HepG2 (cell line): ENCODE results near the gene TAF11. TPM values are rescaled to one million over a fixed set of nuclear protein-coding genes. Genes with fewer than 3 reads are reported as not detected.

ENCODE experiments used
- AKAP8 ChIP-seq: sonication (generic); formaldehyde crosslinking; IDR thresholded peaks from 2 replicates; pipeline ENCODE4 v1.5.1; 2020; ENCODE audit warnings: mild to moderate bottlenecking, missing genetic modification reagents
- CBFB ChIP-seq: sonication (generic); formaldehyde crosslinking; IDR thresholded peaks from 2 replicates; pipeline ENCODE4 v1.4.0; 2020; ENCODE audit warnings: missing genetic modification reagents
- GATAD2A ChIP-seq: IDR thresholded peaks from 2 replicates; pipeline ENCODE4 v1.6.1; 2016
- NR2C2 ChIP-seq: sonication (generic); formaldehyde crosslinking; IDR thresholded peaks from 2 replicates; pipeline ENCODE4 v1.4.0; 2020; ENCODE audit warnings: missing genetic modification reagents, mild to moderate bottlenecking, moderate library complexity, borderline replicate concordance
- PHF21A ChIP-seq: sonication (generic); formaldehyde crosslinking; IDR thresholded peaks from 2 replicates; pipeline ENCODE4 v1.5.0; 2020; ENCODE audit warnings: mild to moderate bottlenecking, missing genetic modification reagents
- SP2 ChIP-seq: sonication (generic); formaldehyde crosslinking; IDR thresholded peaks from 2 replicates; pipeline ENCODE4 v1.5.1; 2020; ENCODE audit warnings: mild to moderate bottlenecking, missing genetic modification reagents
- TAF15 ChIP-seq: fragments of 200-400 bp; formaldehyde crosslinking; IDR thresholded peaks from one replicate; pipeline ENCODE4 v1.6.1; 2018; ENCODE audit warnings: mild to moderate bottlenecking, low read depth, low read length; ENCODE audit not compliant: poor library complexity, severe bottlenecking
- ZKSCAN5 ChIP-seq: sonication (generic); formaldehyde crosslinking; IDR thresholded peaks from 2 replicates; pipeline ENCODE4 v1.5.1; 2020; ENCODE audit warnings: mild to moderate bottlenecking, missing genetic modification reagents
- ZNF430 ChIP-seq: sonication (generic); formaldehyde crosslinking; IDR thresholded peaks from 2 replicates; pipeline ENCODE4 v1.9.0; 2021; ENCODE audit warnings: mild to moderate bottlenecking, missing genetic modification reagents
- ZNF562 ChIP-seq: sonication (generic); formaldehyde crosslinking; IDR thresholded peaks from 2 replicates; pipeline ENCODE4 v1.8.0; 2022; ENCODE audit warnings: missing genetic modification reagents, borderline replicate concordance
- ZNF563 ChIP-seq: sonication (generic); formaldehyde crosslinking; IDR thresholded peaks from 2 replicates; pipeline ENCODE4 v1.8.0; 2022; ENCODE audit warnings: mild to moderate bottlenecking, moderate library complexity, missing genetic modification reagents
- polyA plus RNA-seq, 8 experiments: library from polyadenylated mRNA; depleted of rRNA in 3 of 8; stranded (reverse) in 7 of 8; unstranded in 1 of 8; fragments of >200 nt; fragmentation: Illumina TruSeq in 4 of 8; extraction: Trizol in 4 of 8; gene quantifications; 2 replicates each; pipeline versions ENCODE4 v1.2.1 to v1.2.3, GENCODE V29; 2011 to 2016; ENCODE audit warnings: low read depth in 4 of 8, missing spikeins in 1 of 8, mixed read lengths in 1 of 8; ENCODE audit not compliant: insufficient read depth in 1 of 8
- total RNA-seq, 5 experiments: library from RNA; depleted of rRNA; stranded (reverse); fragments of >200 nt; fragmentation: Illumina TruSeq; extraction: Trizol; gene quantifications; 2 replicates each; pipeline ENCODE4 v1.2.3, GENCODE V29; 2016; ENCODE audit warnings: low read depth in 1 of 5
- TF ChIP-seq, protein P1 (sequence below): sonication (generic); IDR thresholded peaks from 2 replicates; pipeline ENCODE4 v1.6.1; 2016; ENCODE audit warnings: low read depth, borderline replicate concordance
- TF ChIP-seq, protein P2 (sequence below): sonication (generic); formaldehyde crosslinking; conservative IDR thresholded peaks from 2 replicates; pipeline ENCODE4 v1.4.0; 2020; ENCODE audit warnings: mild to moderate bottlenecking, missing genetic modification reagents, moderate library complexity
- TF ChIP-seq, protein P3 (sequence below): fragments of 450-650 bp; IDR thresholded peaks from 2 replicates; pipeline ENCODE4 v1.6.1; 2017
- TF ChIP-seq, protein P4 (sequence below): sonication (generic); formaldehyde crosslinking; IDR thresholded peaks from 2 replicates; pipeline ENCODE4 v1.4.0; 2020; ENCODE audit warnings: missing genetic modification reagents, mild to moderate bottlenecking, borderline replicate concordance
- TF ChIP-seq, protein P5 (sequence below), 2 experiments: sonication (generic) in 1 of 2; formaldehyde crosslinking in 1 of 2; IDR thresholded peaks; 2 replicates each; pipeline versions ENCODE4 v1.4.0 to v1.6.1; 2018 to 2020; ENCODE audit warnings: missing genetic modification reagents in 2 of 2, borderline replicate concordance in 1 of 2, low read depth in 1 of 2, mild to moderate bottlenecking in 1 of 2, missing biosample characterization in 1 of 2

TAF11 gene
- total and polyA plus RNA-seq, 2 of the 13 experiments (the other 11 are each of a cell fraction or from before 2014, with no cell fraction given): 35.4 to 73.6 TPM

DNA sequence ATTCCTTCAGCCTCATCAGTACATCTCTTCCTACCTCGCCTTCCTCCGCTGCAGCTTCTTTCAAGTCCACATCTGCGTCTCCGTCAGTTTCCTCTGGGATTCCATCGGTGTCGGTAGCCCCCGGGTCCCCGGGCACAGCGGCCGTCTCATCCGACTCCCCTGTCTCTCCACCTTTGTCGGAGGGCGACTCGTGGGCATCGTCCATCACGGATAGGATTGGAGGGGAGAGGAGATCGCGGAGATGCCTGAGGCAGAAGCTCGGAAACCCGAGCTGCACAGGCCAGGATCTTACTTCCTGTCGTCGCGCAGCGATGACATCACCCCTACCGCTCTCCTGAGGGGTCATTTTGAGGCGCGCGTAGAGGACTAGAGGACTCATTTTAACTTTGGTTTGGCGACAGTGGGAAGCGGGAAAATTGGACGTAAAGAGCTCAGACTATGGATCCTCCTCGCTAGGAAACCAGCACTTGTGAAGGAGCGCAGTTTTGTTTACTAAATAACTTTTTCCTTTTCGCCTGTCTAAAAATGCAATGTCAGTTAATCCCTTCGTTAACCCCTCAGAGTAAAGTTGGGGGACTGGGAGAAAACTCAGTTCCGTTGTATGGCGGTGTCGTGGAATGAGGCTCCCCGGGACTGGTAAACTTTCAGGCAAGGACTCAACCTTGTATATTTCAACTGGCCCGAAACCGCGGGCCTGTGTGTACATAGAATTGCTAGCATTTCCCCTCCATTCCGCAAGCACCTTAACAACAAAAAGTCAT, at the start of gene TAF11 (continued):
- TF ChIP-seq, protein P1, sequence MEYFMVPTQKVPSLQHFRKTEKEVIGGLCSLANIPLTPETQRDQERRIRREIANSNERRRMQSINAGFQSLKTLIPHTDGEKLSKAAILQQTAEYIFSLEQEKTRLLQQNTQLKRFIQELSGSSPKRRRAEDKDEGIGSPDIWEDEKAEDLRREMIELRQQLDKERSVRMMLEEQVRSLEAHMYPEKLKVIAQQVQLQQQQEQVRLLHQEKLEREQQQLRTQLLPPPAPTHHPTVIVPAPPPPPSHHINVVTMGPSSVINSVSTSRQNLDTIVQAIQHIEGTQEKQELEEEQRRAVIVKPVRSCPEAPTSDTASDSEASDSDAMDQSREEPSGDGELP: 0 out of 2 replicates have a peak, but pooled peaks have one; percentile 35
- TF ChIP-seq, protein P2, sequence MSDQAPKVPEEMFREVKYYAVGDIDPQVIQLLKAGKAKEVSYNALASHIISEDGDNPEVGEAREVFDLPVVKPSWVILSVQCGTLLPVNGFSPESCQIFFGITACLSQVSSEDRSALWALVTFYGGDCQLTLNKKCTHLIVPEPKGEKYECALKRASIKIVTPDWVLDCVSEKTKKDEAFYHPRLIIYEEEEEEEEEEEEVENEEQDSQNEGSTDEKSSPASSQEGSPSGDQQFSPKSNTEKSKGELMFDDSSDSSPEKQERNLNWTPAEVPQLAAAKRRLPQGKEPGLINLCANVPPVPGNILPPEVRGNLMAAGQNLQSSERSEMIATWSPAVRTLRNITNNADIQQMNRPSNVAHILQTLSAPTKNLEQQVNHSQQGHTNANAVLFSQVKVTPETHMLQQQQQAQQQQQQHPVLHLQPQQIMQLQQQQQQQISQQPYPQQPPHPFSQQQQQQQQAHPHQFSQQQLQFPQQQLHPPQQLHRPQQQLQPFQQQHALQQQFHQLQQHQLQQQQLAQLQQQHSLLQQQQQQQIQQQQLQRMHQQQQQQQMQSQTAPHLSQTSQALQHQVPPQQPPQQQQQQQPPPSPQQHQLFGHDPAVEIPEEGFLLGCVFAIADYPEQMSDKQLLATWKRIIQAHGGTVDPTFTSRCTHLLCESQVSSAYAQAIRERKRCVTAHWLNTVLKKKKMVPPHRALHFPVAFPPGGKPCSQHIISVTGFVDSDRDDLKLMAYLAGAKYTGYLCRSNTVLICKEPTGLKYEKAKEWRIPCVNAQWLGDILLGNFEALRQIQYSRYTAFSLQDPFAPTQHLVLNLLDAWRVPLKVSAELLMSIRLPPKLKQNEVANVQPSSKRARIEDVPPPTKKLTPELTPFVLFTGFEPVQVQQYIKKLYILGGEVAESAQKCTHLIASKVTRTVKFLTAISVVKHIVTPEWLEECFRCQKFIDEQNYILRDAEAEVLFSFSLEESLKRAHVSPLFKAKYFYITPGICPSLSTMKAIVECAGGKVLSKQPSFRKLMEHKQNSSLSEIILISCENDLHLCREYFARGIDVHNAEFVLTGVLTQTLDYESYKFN: peak; percentile 43; the same call in 1 of the 2 replicates
- TF ChIP-seq GATAD2A (CRISPR knock-in tag) (peak; percentile 80), CBFB (CRISPR knock-in tag) (peak; percentile 73), ZKSCAN5 (CRISPR knock-in tag) (no peak), TAF15 (no peak), PHF21A (0 out of 2 replicates have a peak, but pooled peaks have one; percentile 1), NR2C2 (CRISPR knock-in tag) (peak; percentile 89), ZNF430 (CRISPR knock-in tag) (no peak; the same call in 1 of the 2 replicates), ZNF563 (CRISPR knock-in tag) (peak; percentile 86), ZNF562 (CRISPR knock-in tag) (no peak), AKAP8 (CRISPR knock-in tag) (0 out of 2 replicates have a peak, but pooled peaks have one; percentile 72), SP2 (CRISPR knock-in tag) (peak; percentile 57)
- TF ChIP-seq, protein P3, sequence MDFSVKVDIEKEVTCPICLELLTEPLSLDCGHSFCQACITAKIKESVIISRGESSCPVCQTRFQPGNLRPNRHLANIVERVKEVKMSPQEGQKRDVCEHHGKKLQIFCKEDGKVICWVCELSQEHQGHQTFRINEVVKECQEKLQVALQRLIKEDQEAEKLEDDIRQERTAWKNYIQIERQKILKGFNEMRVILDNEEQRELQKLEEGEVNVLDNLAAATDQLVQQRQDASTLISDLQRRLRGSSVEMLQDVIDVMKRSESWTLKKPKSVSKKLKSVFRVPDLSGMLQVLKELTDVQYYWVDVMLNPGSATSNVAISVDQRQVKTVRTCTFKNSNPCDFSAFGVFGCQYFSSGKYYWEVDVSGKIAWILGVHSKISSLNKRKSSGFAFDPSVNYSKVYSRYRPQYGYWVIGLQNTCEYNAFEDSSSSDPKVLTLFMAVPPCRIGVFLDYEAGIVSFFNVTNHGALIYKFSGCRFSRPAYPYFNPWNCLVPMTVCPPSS: no peak
- TF ChIP-seq, protein P4, sequence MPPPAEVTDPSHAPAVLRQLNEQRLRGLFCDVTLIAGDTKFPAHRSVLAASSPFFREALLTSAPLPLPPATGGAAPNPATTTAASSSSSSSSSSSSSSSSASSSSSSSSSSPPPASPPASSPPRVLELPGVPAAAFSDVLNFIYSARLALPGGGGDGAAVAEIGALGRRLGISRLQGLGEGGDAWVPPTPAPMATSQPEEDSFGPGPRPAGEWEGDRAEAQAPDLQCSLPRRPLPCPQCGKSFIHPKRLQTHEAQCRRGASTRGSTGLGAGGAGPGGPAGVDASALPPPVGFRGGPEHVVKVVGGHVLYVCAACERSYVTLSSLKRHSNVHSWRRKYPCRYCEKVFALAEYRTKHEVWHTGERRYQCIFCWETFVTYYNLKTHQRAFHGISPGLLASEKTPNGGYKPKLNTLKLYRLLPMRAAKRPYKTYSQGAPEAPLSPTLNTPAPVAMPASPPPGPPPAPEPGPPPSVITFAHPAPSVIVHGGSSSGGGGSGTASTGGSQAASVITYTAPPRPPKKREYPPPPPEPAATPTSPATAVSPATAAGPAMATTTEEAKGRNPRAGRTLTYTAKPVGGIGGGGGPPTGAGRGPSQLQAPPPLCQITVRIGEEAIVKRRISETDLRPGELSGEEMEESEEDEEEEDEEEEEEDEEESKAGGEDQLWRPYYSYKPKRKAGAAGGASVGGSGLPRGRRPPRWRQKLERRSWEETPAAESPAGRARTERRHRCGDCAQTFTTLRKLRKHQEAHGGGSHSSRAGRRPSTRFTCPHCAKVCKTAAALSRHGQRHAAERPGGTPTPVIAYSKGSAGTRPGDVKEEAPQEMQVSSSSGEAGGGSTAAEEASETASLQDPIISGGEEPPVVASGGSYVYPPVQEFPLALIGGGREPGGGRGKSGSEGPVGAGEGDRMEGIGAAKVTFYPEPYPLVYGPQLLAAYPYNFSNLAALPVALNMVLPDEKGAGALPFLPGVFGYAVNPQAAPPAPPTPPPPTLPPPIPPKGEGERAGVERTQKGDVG: peak; percentile 80; the same call in 1 of the 2 replicates
- TF ChIP-seq, protein P5, sequence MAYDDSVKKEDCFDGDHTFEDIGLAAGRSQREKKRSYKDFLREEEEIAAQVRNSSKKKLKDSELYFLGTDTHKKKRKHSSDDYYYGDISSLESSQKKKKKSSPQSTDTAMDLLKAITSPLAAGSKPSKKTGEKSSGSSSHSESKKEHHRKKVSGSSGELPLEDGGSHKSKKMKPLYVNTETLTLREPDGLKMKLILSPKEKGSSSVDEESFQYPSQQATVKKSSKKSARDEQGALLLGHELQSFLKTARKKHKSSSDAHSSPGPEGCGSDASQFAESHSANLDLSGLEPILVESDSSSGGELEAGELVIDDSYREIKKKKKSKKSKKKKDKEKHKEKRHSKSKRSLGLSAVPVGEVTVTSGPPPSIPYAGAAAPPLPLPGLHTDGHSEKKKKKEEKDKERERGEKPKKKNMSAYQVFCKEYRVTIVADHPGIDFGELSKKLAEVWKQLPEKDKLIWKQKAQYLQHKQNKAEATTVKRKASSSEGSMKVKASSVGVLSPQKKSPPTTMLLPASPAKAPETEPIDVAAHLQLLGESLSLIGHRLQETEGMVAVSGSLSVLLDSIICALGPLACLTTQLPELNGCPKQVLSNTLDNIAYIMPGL (CRISPR knock-in tag; IDR thresholded peaks at IDR 0.05; ENCODE audit: borderline replicate concordance in 1 of 2, low read depth in 1 of 2): peak; percentile 87 to 92; a peak in 3 of 4 replicates
